Muscle of back (tissue), 11 donors: ENCODE results near the gene MOCS2. TPM values are rescaled to one million over a fixed set of nuclear protein-coding genes. Genes with fewer than 3 reads are reported as not detected.

Experiments used
- DNase-seq, 3 donors: peaks; one replicate each; pipeline versions ENCODE4 v3.0.0 to v3.0.0-alpha.2; 2013
- polyA plus RNA-seq, 10 donors: library from polyadenylated mRNA; unstranded; fragments of 120-200 nt; gene quantifications; one replicate each; pipeline ENCODE4 v1.2.1, GENCODE V29; 2013; ENCODE audit not compliant: insufficient read length in 10 of 10

MOCS2 gene
- polyA plus RNA-seq, 10 donors, result 42.4 to 52.0 (median 47.8) TPM

DNA sequence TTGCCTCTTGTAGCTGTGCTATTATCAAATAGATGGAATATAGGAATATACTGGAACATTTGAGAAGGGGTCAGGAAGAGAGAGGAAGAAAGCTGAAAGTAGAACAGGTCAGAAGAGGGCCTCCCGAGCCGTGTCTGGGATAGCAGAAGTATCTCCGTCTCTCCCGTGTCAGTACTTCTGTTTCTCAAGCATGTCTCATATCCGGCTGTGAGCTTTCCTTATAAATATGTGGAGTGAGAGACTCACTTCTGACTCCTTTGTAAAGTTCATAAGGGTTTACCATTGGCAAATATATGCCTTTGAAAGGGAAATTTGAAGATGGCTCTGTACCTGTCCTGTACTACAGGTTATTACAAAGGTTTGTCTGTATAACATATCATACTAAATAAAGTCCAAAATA, 50.3 kb downstream of the MOCS2 start:
- no peak for DNase-seq

DNA sequence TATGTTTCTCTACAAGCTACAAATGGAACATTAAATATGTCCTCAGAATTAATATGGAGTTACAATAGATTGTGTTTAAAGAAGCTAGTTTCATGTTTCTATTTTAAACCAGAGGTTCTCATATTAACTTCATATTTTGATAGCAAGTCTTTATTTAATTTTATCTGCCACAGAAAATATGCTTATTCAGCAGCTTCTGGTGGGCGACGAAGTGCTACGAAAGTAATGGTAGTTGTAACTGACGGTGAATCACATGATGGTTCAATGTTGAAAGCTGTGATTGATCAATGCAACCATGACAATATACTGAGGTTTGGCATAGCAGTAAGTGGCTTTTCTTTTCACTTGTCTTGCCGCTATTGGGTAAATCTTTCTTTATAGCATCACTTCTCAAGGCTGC, 54.2 kb downstream of the MOCS2 start:
- DNase-seq, result no peak

GRCh38 chr5:53053364-53053763, 56.2 kb downstream of the MOCS2 start:
- no peak for DNase-seq

DNA sequence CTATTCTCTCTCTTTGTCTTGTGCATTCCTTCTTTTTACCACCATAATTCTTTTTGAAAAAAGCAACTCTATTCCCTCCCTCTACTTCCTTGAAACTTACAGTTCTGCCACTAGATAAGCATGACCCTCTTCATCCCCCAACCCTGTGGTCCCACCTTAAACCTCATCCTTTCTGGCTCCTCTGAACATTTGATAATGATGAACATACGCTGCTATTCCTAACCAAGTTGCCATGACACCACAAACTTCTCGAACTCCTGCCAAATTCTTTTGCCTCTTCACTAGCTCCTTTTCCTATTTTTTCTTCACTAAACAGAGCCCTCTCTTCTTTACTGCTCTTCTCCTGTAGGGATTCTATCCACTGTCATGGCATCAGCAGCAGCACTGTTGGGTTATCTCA, 57.1 kb downstream of the MOCS2 start:
- DNase-seq, result no peak

- no peak for DNase-seq
These were observed 61.3 kb downstream of the MOCS2 start for GRCh38 chr5:53048248-53048647.

Other genes with a start within 250 kb of the MOCS2 start
- 10 to 100 TPM in 9 of 10 donors, 1 to 10 TPM in 1; 9.7 to 23.4 (median 15.4) TPM for gene ITGA2, start 120.4 kb downstream of the MOCS2 start, polyA plus RNA-seq